GM13977 (cell line): Measurements from ENCODE around the gene ST6GALNAC4.

ENCODE experiments used
- DNase-seq: peaks from one replicate; pipeline ENCODE4 v3.0.0; 2012; ENCODE audit warnings: low spot score
- in situ Hi-C: fragments of 300-500 bp; cut with MboI; formaldehyde crosslinking; loops from one replicate; pipeline ENCODE4 v1.12.0; 2022; ENCODE audit warnings: low sequenced_read_pairs, low pct_unique_long_range_greater_than_20kb, mixed read lengths, inconsistent platforms; ENCODE audit not compliant: unreplicated experiment
- TF ChIP-seq, protein P1 (sequence below): IDR thresholded peaks from 2 replicates; pipeline ENCODE4 v1.5.1; 2012; ENCODE audit warnings: mild to moderate bottlenecking, control low read depth; ENCODE audit not compliant: insufficient read depth; ENCODE audit errors: extremely low read depth, missing control alignments

ST6GALNAC4 gene

DNA sequence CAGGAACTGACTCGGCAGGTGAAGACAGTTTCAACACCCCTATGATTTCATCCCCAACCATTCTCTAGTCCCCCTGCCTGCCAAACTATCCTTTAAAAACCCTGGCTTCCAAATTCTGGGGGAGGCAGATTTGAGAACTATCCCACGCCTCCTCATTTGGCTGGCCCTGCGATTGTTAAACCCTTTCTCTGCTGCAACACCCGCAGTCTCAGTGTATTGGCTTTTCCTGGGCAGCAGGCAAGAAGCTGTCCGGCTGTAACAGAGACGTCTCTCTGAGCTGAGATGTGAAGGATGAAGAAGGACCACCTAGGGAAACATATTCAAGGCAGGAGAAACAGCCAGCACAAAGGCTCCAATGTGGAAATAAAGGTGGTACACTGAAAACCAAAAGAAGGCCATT lies 24.0 kb downstream of the ST6GALNAC4 start:
- no peak for DNase-seq
- TF ChIP-seq, protein P1, sequence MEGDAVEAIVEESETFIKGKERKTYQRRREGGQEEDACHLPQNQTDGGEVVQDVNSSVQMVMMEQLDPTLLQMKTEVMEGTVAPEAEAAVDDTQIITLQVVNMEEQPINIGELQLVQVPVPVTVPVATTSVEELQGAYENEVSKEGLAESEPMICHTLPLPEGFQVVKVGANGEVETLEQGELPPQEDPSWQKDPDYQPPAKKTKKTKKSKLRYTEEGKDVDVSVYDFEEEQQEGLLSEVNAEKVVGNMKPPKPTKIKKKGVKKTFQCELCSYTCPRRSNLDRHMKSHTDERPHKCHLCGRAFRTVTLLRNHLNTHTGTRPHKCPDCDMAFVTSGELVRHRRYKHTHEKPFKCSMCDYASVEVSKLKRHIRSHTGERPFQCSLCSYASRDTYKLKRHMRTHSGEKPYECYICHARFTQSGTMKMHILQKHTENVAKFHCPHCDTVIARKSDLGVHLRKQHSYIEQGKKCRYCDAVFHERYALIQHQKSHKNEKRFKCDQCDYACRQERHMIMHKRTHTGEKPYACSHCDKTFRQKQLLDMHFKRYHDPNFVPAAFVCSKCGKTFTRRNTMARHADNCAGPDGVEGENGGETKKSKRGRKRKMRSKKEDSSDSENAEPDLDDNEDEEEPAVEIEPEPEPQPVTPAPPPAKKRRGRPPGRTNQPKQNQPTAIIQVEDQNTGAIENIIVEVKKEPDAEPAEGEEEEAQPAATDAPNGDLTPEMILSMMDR: no peak
- in situ Hi-C loops: no loop called here

- TF ChIP-seq, protein P1: no peak
- in situ Hi-C loops: no loop called here
- no peak for DNase-seq
Observed at GRCh38 chr9:127890053-127890452, 26.8 kb downstream of the ST6GALNAC4 start.

- DNase-seq: no peak
- TF ChIP-seq, protein P1: peak; percentile 11
- in situ Hi-C loops: no loop called here
Observed at GRCh38 chr9:127887792-127888191, 29.0 kb downstream of the ST6GALNAC4 start.

DNA sequence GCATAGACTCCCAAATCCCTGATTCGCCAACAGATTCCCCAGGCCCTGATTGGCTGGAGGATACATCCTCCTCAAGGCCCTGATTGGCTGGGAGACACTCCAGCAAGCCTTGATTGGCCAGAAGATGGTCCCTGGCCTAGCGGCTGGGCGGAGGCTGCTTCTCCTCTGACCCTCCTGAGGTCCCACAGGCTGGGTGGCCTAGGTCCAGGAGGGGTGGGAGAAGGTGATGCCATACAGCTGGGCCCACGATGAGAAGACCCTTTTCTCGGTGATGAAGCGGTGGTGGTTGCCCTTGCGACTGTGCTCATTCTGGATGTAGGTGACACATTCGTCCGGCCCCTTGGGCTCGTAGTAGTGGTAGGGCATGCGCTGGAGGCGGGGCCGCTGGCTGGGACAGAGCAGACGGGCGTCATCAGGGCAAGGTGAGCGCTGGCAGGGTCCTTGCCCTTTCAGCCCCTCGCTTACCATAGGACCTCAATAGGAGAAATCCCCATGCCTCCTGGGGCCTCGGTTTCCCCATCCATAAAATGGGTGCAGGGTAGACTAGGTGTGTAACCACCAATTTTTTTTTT lies 30.4 kb downstream of the ST6GALNAC4 start:
- TF ChIP-seq, protein P1: no peak
- in situ Hi-C loops: no loop called here
- DNase-seq: no peak

DNA sequence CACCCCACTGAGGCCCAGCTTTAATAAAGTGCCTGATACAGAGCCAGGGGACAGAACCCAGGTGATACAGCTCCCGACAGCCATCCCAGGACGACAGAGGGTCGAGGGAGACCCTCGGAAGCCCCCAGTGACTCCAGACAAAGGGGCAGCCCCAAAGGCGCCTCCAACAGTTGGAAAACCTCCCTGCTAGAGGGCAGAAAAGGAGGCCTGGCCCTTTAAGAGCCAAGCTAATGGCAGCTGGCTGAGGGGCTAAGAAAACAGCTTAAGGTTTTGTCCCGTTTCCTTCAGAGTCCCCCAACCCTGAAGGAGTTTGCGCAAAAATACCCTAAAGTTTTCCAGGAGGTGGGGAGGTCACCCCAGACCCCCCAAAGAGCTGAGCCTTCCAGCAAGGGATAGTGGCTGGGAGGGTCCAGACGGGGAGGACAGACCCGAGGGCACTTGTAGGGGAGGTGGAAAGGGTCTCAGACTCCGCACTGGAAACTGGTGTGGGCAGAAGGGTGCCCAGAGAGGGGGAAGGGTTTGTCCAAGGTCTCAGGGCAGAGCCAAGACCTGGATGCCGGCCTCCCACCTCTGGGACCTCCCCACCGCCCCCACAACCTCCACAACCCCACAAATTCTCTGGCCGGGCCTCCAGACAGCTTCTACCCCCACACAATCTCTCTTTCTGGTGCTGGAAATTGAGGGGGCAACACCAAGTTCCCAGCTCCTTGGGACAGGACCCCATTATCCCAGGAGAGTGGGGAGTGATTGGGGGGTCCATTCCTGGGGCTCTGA lies 31.1 kb downstream of the ST6GALNAC4 start:
- TF ChIP-seq, protein P1: no peak
- DNase-seq: no peak
- in situ Hi-C loops: no loop called here

DNA sequence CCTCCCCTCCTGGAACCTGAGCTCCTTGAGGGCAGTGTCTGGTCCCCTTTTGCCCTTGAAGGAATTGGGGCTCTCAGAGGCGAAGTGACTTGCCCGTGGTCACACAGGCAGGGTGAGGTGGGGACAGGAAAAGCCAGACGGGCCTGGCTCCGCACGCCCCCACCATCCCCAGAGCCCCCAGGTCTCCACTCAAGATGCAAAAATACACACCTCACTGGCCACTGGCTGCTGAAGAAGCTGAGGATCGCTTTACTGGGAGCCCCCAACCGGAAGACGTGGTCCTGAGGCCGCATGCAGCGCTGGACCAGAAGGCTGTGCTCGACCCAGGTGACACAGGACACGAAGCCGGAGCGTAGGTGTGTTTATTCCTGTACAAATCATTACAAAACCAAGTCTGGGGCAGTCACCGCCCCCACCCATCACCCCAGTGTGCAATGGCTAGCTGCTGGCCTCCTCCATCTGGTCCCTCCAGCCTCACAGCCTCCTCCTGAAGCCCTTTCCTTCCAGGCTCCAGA lies 31.8 kb downstream of the ST6GALNAC4 start:
- in situ Hi-C loops: no loop called here
- DNase-seq: no peak
- TF ChIP-seq, protein P1: no peak
